NCI-H2107 (cell line): ENCODE data around the gene SAAL1.
A peak's percentile ranks its signal among the peaks of the same experiment; 100 is the strongest.

Source experiments
- DNase-seq: peaks from one replicate; lab custom pipeline; 2025; lab: John Stamatoyannopoulos, UW

Gene SAAL1

GRCh38 chr11:18088366-18088765 lies 17.5 kb downstream of the SAAL1 start:
- DNase-seq, result no peak

- no peak for DNase-seq
These were observed 24.3 kb downstream of the SAAL1 start for GRCh38 chr11:18081551-18081950.

DNA sequence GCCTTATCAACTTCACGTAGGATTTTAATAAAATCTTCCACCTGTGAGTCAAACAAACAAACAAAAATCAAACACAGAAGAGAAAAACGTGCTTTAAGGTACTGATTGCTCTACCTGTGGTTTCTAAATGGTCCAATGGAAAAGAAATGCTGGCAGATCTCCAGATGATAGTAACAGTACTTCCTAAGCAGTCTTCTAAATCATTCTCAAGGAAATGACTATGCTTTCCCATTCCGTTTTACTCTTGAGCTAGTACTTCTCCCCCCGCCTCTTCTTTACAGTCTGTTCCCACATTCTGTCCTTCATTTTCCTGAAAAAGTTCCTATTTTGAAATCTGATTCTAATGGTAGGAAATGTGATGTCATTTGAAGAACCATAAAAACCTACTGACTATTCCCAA lies 25.4 kb downstream of the SAAL1 start:
- DNase-seq, result no peak

DNA sequence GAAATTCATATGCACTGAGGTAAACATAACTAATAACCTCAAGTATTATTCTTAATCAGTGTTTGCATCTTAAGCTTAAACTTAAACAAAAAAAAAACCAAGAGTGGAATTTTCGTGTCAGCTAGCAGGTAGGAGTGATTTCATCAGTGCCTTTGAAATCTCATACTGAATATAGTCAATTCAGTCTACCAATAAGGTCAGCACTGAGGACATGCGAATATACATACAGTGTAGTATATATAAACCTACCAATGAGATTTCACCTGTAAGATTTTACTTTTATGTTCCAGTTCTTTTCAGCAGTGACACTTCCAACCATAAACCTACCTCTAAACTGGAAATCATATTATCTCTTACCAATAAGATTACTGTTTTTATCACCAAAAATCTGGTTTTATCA lies 27.0 kb downstream of the SAAL1 start:
- DNase-seq, result no peak

DNA sequence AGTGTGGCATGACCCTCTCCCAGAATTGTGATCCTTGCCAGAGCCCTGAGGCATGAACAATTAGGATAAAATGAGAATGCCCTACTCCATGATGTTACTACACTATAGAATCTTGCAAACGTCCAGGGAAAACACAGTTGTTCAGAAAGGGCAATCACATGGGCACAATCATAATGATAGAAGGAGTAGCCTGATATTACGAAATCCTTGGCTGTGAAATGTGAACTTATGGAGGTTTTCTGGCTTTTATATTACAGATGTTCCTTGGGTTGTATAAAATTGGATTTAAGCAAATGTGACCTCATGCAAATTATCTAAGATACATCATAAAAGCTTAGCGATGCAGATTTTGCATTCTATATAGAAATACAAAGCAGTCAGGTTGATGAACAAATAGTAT lies 30.4 kb downstream of the SAAL1 start:
- DNase-seq, result no peak

DNA sequence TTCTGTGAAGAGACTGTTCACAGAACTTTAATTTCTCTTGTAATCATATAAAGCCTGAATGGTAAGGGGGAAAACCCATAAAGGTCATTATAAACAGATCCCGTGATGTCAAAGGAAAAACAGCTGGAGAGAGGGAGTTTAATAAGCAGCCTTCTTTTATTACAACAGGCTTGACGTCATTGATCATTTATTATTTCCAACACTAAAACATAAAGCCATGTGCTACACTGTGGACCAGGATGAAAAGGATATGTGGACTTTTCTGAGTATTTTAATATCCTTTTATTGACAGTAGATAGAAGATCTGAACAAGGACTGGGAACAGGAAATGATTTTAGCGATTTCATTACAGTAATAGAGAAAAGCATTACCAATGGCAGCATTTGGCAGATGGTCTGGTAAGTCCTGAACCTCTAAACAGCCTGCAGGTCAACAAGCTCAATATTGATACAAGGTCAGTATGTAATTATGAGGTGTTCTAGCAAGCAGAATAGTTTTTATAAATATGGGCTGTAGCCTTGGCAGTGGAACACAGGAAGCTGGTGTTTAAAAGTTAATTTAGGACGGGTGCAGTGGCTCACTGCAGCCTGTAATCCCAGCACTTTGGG lies 34.7 kb downstream of the SAAL1 start:
- no peak for DNase-seq

- no peak for DNase-seq
These were observed 38.5 kb downstream of the SAAL1 start for GRCh38 chr11:18067372-18067771.

DNA sequence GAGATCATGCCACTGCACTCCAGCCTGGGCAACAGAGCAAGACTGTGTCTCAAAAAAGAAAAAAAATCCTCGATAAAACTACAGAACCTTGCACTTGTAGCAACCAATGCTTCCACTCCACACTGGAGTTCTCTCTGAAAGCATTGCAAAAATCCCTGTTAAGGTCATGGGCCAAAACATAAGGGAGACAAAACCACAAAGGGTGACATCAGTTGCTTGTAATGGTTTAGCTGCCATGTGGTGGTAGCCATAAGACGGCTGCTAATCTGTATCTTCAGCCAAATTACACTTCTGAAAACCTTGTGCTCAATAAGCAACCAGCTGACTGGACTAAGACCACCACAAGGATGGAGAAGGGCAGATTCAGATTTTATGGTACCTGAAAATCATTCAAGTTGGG lies 39.3 kb downstream of the SAAL1 start:
- no peak for DNase-seq

DNA sequence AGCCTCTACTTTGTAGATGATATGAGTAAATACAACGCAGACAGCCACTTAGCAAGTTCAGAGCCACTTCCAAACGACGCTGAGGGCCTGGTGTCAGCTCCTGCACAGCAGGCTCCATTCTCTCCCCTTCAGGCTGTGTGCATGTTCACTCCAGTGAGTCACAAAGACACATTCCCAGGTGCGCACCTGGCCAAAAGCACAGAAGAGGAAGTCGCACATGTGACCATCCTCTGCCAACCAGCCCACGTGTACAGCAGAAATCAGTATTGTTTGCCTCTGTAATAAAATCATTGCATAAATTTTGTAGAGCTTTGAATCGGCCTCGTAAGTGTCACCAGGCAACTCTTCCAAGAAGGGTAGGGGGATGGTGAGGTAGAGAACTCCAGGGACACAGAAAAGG lies 40.3 kb downstream of the SAAL1 start:
- peak; percentile 74 for DNase-seq

DNA sequence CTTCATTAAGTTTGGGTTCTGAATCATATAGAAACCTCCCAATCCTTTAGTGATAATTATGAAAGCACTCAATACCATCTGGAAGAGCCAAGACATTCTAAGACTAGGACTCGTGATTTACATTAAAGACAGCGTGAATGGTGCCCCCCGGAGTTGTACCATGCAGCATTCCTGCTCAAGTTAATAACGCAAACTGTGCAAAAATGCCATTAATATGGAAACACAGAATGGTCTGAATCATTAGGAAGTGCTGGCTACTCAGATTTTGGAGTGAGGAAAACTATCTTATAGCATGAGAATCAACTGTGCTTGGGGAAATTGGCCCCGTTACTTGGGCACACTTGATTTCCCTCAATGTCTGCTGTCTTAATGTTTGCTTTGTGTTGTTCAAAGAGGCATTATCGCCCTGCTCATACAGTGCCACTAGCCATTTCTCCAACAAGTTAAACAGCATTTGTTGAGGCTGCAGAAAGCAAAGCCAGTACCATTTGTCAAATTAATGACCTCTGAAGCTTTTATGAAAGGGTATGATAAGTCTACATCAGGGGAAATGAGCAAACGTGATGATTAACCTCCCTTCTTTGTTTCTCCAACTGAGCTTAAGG lies 41.3 kb downstream of the SAAL1 start:
- DNase-seq, result no peak

- peak; percentile 41 for DNase-seq
These were observed 41.9 kb downstream of the SAAL1 start for GRCh38 chr11:18063862-18064434.

- no peak for DNase-seq
These were observed 42.8 kb downstream of the SAAL1 start for GRCh38 chr11:18063125-18063524.

DNA sequence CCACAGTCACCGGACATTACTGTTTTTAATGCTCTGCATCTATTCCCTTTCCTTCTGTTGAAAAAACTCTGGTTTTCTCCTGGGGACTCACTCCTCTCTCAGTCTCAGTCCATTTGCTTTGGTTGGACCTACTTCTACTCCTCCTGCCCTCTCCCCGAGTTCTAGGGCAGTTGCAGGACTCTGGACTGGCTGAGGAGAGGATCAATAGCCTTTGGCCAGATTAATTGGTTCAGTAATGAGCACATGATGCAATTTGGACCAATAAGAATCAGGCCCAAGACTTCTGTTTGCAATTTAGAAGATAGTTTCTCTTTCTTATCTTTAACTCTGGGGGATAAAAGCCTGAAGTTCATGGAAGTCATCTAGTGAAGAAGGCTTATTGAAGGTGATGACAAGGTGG lies 44.5 kb downstream of the SAAL1 start:
- no peak for DNase-seq

- DNase-seq, result no peak
These were observed 49.2 kb downstream of the SAAL1 start for GRCh38 chr11:18056561-18057181.

DNA sequence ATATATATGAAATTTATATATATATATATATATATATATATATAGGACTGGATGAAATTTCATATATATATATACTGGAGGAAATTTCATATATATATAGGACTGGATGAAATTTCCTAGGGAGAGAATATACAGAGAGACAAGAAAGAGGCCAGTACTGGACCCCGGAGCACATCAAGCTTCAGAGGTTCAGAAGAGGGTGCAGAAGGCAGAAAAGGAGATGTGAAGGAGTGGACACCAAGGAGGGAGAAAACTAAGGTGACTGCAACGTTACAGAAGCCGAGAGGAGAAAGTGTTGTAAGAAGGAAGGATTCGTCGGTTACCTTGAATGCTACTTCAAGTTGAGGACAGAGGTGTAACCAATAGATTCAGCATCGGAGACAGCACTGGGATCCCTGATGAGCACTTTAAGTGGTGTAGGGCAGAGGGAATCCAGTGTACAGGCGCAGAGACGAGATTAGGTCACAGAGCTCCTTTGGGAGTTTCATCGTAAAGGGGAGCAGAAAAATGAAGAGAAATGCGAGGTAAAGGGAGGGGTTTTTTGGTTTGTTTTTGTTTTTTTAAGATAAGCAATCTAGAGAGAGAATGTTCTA lies 51.3 kb downstream of the SAAL1 start:
- no peak for DNase-seq

DNA sequence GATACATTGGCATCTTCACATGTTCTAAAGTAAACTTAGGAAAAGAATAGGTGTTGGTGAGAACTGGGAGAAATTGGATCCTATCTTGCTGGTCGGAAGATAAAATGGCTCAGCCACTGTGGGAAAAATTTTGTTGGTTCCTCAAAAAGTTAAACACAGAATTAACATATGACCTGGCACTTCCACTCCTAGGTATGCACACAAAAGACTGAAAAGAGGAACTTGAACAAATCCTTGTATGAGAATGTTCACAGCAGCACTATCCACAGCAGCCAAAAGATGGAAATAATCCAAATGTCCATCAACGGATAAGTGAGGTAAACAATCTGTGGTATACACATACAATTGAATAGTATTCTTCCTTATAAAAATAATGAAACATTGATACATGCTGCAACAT lies 55.0 kb downstream of the SAAL1 start:
- no peak for DNase-seq

- DNase-seq, result no peak
These were observed 59.6 kb downstream of the SAAL1 start, which contains the start of gene TPH1 for GRCh38 chr11:18046116-18046777. Gene TPH1 (minus strand): TSS chr11:18046269. CDS start chr11:18040762, 5,507 bp downstream.

DNA sequence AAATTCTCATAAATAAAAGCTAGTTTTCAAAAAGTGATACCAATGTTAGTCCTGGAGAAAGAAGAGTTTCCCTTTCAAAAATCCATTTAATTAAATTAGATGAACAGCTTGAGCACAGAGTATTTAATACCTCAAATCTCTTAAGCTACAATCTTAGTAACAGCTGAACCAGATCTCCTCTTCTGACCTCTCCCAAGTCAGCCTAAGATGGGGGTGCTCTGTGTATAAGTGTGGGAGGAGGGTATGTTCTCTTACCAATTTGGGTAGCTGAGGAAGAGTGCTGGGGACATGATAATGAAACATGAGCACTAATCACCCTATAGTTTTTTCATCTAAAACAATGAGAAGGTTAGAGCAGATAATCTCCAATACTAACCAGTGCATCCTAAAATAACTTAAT lies 69.4 kb downstream of the SAAL1 start:
- no peak for DNase-seq
